GM21786 (cell line): ENCODE data around the gene RAB3A.
A peak's percentile ranks its signal among the peaks of the same experiment; 100 is the strongest.

ENCODE experiments used
- ATAC-seq: cut with Tn5 transposase; IDR thresholded peaks from one replicate; pipeline ENCODE4 v1.9.1; 2021; ENCODE audit not compliant: unreplicated experiment

Gene RAB3A

GRCh38 chr19:18152817-18153555 lies 50.9 kb downstream of the RAB3A start, which contains the start of gene PIK3R2:
TSS of gene PIK3R2 (plus strand) at chr19:18153163. CDS start at chr19:18155880, 2,717 bp downstream.
- ATAC-seq, result peak; percentile 70

- peak; percentile 70 for ATAC-seq
Observed at GRCh38 chr19:18152442-18152816, 51.4 kb downstream of the RAB3A start.

GRCh38 chr19:18150776-18151624 lies 52.8 kb downstream of the RAB3A start:
- no peak for ATAC-seq

- no peak for ATAC-seq
Observed at GRCh38 chr19:18149596-18149975, 54.3 kb downstream of the RAB3A start.

GRCh38 chr19:18147396-18147795 lies 56.4 kb downstream of the RAB3A start:
- ATAC-seq, result no peak
